HG03280 (cell line): ENCODE results near the gene FBXL7.

ENCODE experiments used
- ATAC-seq: cut with Tn5 transposase; IDR thresholded peaks from one replicate; pipeline ENCODE4 v1.9.1; 2021; ENCODE audit warnings: mild to moderate bottlenecking, moderate library complexity; ENCODE audit not compliant: unreplicated experiment

The FBXL7 gene

GRCh38 chr5:15499528-15500324 lies at the start of gene FBXL7:
Gene FBXL7, plus strand, starts transcription at chr5:15500180.
- no peak for ATAC-seq

- ATAC-seq = no peak
These were observed 49.5 kb upstream of the FBXL7 start for GRCh38 chr5:15450473-15450872.

- no peak for ATAC-seq
These were observed 49.0 kb upstream of the FBXL7 start for GRCh38 chr5:15450949-15451348.

GRCh38 chr5:15452030-15452429 lies 48.0 kb upstream of the FBXL7 start:
- no peak for ATAC-seq

- no peak for ATAC-seq
These were observed 47.2 kb upstream of the FBXL7 start for GRCh38 chr5:15452781-15453180.

- ATAC-seq = no peak
These were observed 40.8 kb upstream of the FBXL7 start for GRCh38 chr5:15459200-15459599.

- ATAC-seq = no peak
These were observed 36.6 kb upstream of the FBXL7 start for GRCh38 chr5:15463231-15463980.

GRCh38 chr5:15472116-15472515 lies 27.9 kb upstream of the FBXL7 start:
- no peak for ATAC-seq

- no peak for ATAC-seq
These were observed 25.7 kb upstream of the FBXL7 start for GRCh38 chr5:15474143-15474719.

GRCh38 chr5:15475367-15475766 lies 24.6 kb upstream of the FBXL7 start:
- ATAC-seq = no peak

GRCh38 chr5:15476977-15477376 lies 23.0 kb upstream of the FBXL7 start:
- ATAC-seq = no peak

GRCh38 chr5:15480436-15480835 lies 19.5 kb upstream of the FBXL7 start:
- no peak for ATAC-seq

- no peak for ATAC-seq
These were observed 16.5 kb upstream of the FBXL7 start for GRCh38 chr5:15483351-15484097.

- ATAC-seq = no peak
These were observed 12.8 kb upstream of the FBXL7 start for GRCh38 chr5:15487228-15487627.

- no peak for ATAC-seq
These were observed 10.3 kb upstream of the FBXL7 start for GRCh38 chr5:15489571-15490235.

GRCh38 chr5:15492545-15492944 lies 7.4 kb upstream of the FBXL7 start:
- ATAC-seq = no peak

- ATAC-seq = no peak
These were observed 6.5 kb upstream of the FBXL7 start for GRCh38 chr5:15493501-15493900.

GRCh38 chr5:15495026-15495425 lies 5.0 kb upstream of the FBXL7 start:
- ATAC-seq = no peak

GRCh38 chr5:15496886-15497285 lies 3.1 kb upstream of the FBXL7 start:
- no peak for ATAC-seq

GRCh38 chr5:15500325-15501001 lies 483 bp downstream of the FBXL7 start:
- no peak for ATAC-seq
